B cell (primary cell): ENCODE results near the gene AK9. TPM values are rescaled to one million over a fixed set of nuclear protein-coding genes. Genes with fewer than 3 reads are reported as not detected.

Experiments
- ATAC-seq: fragments of 200-7000 bp; cut with Tn5 transposase; one replicate; pipeline ENCODE4 v1.10.0; 2021; ENCODE audit warnings: low read depth, mild to moderate bottlenecking, moderate number of reproducible peaks, moderate library complexity
- CTCF ChIA-PET: fragments of 350-600 bp; sonication (Branson Sonifier 250); formaldehyde crosslinking; loops from one replicate; lab custom pipeline; 2021; ENCODE audit warnings: antibody characterized with exemption, inconsistent platforms; lab: Charles Lee
- POLR2A ChIA-PET: fragments of 350-600 bp; sonication (Branson Sonifier 250); formaldehyde crosslinking; loops from one replicate; lab custom pipeline; 2021; ENCODE audit warnings: antibody characterized with exemption; lab: Charles Lee
- DNase-seq: peaks from one replicate; pipeline ENCODE4 v3.0.0; 2013
- H2AFZ ChIP-seq: 2 replicates; pipeline ENCODE4 v1.6.1; 2012; ENCODE audit warnings: mild to moderate bottlenecking, low read depth, low read length; ENCODE audit not compliant: insufficient read depth, poor library complexity, severe bottlenecking
- H3K27ac ChIP-seq, 2 donors: 1 replicate in 1 of 2; 2 replicates in 1 of 2; pipeline ENCODE4 v1.5.1; 2012 to 2013; ENCODE audit warnings: low read length in 2 of 2, mild to moderate bottlenecking in 2 of 2, moderate library complexity in 1 of 2
- H3K27me3 ChIP-seq, 4 experiments: fragments of 200-600 bp in 1 of 4; sonication (generic) in 1 of 4; replicated peaks in 1 of 4; 1 replicate in 2 of 4; 2 replicates in 2 of 4; pipeline versions ENCODE4 v1.6.1 to v1.7.0; 2013 to 2016; ENCODE audit warnings: low read length in 3 of 4, mild to moderate bottlenecking in 2 of 4, mixed read lengths in 1 of 4, moderate library complexity in 1 of 4; ENCODE audit not compliant: insufficient read depth in 4 of 4, control insufficient read depth in 3 of 4; ENCODE audit errors: control extremely low read depth in 1 of 4
- H3K36me3 ChIP-seq, 2 experiments: replicated peaks in 1 of 2; 1 replicate in 1 of 2; 2 replicates in 1 of 2; pipeline versions ENCODE4 v1.6.1 to v1.7.1; 2013; ENCODE audit warnings: low read length in 1 of 2; ENCODE audit not compliant: insufficient read depth in 2 of 2, control insufficient read depth in 1 of 2; ENCODE audit errors: control extremely low read depth in 1 of 2, extremely low read depth in 1 of 2
- H3K4me1 ChIP-seq, 2 donors: fragments of 200-600 bp in 1 of 2; sonication (generic) in 1 of 2; 1 replicate in 1 of 2; 2 replicates in 1 of 2; pipeline versions ENCODE4 v1.5.1 to v1.6.1; 2013 to 2017; ENCODE audit warnings: low read length in 2 of 2; ENCODE audit not compliant: control insufficient read depth in 2 of 2, insufficient read depth in 2 of 2
- H3K4me2 ChIP-seq: replicated peaks from 2 replicates; pipeline ENCODE3; 2012; ENCODE audit warnings: mild to moderate bottlenecking, low read depth, low read length; ENCODE audit not compliant: poor library complexity, severe bottlenecking
- H3K4me3 ChIP-seq, 5 experiments: fragments of 200-600 bp in 1 of 5; sonication (generic) in 1 of 5; 1 replicate in 3 of 5; 2 replicates in 2 of 5; pipeline versions ENCODE4 v1.5.1 to v1.7.0; 2011 to 2016; ENCODE audit warnings: low read length in 4 of 5, mild to moderate bottlenecking in 4 of 5, low read depth in 2 of 5, control low read depth in 1 of 5, moderate library complexity in 1 of 5; ENCODE audit not compliant: insufficient read depth in 1 of 5; ENCODE audit errors: control extremely low read depth in 1 of 5, extremely low read depth in 1 of 5
- H3K79me2 ChIP-seq: fragments of 200-600 bp; sonication (generic); one replicate; pipeline ENCODE4 v1.6.0; 2016; ENCODE audit warnings: low read length; ENCODE audit not compliant: control insufficient read depth, insufficient read depth
- H3K9ac ChIP-seq: fragments of 200-600 bp; sonication (generic); 2 replicates; pipeline ENCODE4 v1.6.1; 2017; ENCODE audit warnings: mild to moderate bottlenecking, low read length, moderate library complexity
- H3K9me3 ChIP-seq, 3 donors: one replicate each; pipeline versions ENCODE4 v1.6.1 to v1.7.1; 2013; ENCODE audit warnings: low read length in 2 of 3; ENCODE audit not compliant: control insufficient read depth in 2 of 3, insufficient read depth in 1 of 3; ENCODE audit errors: control extremely low read depth in 1 of 3
- H4K20me1 ChIP-seq: 2 replicates; pipeline ENCODE4 v1.6.0; 2012; ENCODE audit warnings: mild to moderate bottlenecking, low read length; ENCODE audit not compliant: insufficient read depth, control insufficient read depth, poor library complexity, severe bottlenecking
- H3K27ac Mint-ChIP-seq: one replicate; pipeline ENCODE4 v1.8.0; 2021; ENCODE audit warnings: mixed read lengths
- H3K27me3 Mint-ChIP-seq: one replicate; pipeline ENCODE4 v1.8.0; 2021; ENCODE audit warnings: mixed read lengths
- H3K4me1 Mint-ChIP-seq: one replicate; pipeline ENCODE4 v1.8.0; 2021; ENCODE audit warnings: mixed read lengths
- H3K4me3 Mint-ChIP-seq: one replicate; pipeline ENCODE4 v1.8.0; 2021; ENCODE audit warnings: mixed read lengths
- H3K9me3 Mint-ChIP-seq: one replicate; pipeline ENCODE4 v1.8.0; 2022; ENCODE audit warnings: mixed read lengths; ENCODE audit not compliant: insufficient read depth
- EZH2 ChIP-seq: IDR thresholded peaks from 2 replicates; pipeline ENCODE4 v1.6.1; 2012; ENCODE audit warnings: borderline replicate concordance, low read depth, mild to moderate bottlenecking, moderate library complexity, low read length; ENCODE audit not compliant: insufficient read depth, poor library complexity, severe bottlenecking
- WGBS: methylation state at CpG from one replicate; pipeline ENCODE4 v1.1.5; 2013; ENCODE audit warnings: missing lambda C conversion rate; ENCODE audit not compliant: insufficient coverage; 5-methylcytosine and 5-hydroxymethylcytosine counted together
- intact Hi-C: fragments of 100-400 bp; cut with micrococcal nuclease; formaldehyde crosslinking; loops from one replicate; pipeline ENCODE4 v1.10.0; 2022
- polyA plus RNA-seq: library from polyadenylated mRNA; depleted of rRNA; stranded (reverse); fragments of >200 nt; gene quantifications from 2 replicates; pipeline ENCODE4 v1.2.3, GENCODE V29; 2012
- total RNA-seq, 2 donors: library from RNA; stranded (reverse); fragments of 120-200 nt in 1 of 2; gene quantifications; 1 replicate in 1 of 2; 2 replicates in 1 of 2; pipeline versions ENCODE4 v1.2.3 to v1.2.4, GENCODE V29; 2013 to 2022
- TF ChIP-seq, protein P1 (sequence below): fragments of 200-600 bp; IDR thresholded peaks from one replicate; pipeline ENCODE4 v1.8.0; 2022; ENCODE audit warnings: antibody characterized with exemption, mild to moderate bottlenecking

Gene AK9
- total and polyA plus RNA-seq, 2 donors (not counting 1 experiment from before 2014, with no cell fraction given): 6.4 to 26.5 TPM

DNA sequence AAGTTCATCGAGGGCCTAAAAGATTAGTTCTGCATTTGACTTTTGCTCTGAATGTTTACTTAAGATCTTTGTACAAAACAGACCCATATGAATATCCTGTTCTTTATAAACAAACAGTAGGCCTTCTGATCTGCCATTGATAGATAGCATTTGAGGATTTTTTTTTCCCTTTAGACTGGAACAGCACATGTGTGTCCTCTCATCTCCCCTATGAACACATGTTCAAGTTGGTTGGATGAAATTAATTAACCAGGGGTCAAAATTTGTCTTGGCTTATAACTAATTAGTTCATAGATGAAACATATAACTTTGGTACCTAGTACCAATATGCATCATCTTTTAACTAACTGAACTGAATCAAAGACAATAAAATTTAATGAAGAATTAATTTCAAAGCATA is 81.3 kb downstream of the AK9 start:
- ATAC-seq (no peak), DNase-seq (no peak)
- POLR2A ChIA-PET: no interaction called here
- H3K9me3 Mint-ChIP-seq: no peaks in the 10 kb centered on the region
- no peak overlapping the region for H3K4me3 Mint-ChIP-seq
- H3K36me3 ChIP-seq: no peaks in the 10 kb centered on the region
- WGBS: no CpG with 5 or more reads among the region's 1 CpG
- peaks cover 1 to 5% (median 3%) of the 10 kb centered on the region in 3 donors for H3K9me3 ChIP-seq
- H4K20me1 ChIP-seq: no peaks in the 10 kb centered on the region
- no peaks in the 10 kb centered on the region for H3K27me3 ChIP-seq
- no peaks in the 10 kb centered on the region for H3K79me2 ChIP-seq
- no peak overlapping the region for H2AFZ ChIP-seq
- no peak overlapping the region for H3K9ac ChIP-seq
- no peaks in the 10 kb centered on the region for H3K4me1 ChIP-seq
- H3K4me3 ChIP-seq: no peak overlapping the region
- no peak overlapping the region for H3K4me2 ChIP-seq
- CTCF ChIA-PET: no interaction called here
- no peak overlapping the region for H3K27ac Mint-ChIP-seq
- intact Hi-C loops: no loop called here
- peaks cover 3% of the 10 kb centered on the region for H3K4me1 Mint-ChIP-seq
- H3K27me3 Mint-ChIP-seq: no peaks in the 10 kb centered on the region
- TF ChIP-seq EZH2: no peak
- TF ChIP-seq, protein P1, sequence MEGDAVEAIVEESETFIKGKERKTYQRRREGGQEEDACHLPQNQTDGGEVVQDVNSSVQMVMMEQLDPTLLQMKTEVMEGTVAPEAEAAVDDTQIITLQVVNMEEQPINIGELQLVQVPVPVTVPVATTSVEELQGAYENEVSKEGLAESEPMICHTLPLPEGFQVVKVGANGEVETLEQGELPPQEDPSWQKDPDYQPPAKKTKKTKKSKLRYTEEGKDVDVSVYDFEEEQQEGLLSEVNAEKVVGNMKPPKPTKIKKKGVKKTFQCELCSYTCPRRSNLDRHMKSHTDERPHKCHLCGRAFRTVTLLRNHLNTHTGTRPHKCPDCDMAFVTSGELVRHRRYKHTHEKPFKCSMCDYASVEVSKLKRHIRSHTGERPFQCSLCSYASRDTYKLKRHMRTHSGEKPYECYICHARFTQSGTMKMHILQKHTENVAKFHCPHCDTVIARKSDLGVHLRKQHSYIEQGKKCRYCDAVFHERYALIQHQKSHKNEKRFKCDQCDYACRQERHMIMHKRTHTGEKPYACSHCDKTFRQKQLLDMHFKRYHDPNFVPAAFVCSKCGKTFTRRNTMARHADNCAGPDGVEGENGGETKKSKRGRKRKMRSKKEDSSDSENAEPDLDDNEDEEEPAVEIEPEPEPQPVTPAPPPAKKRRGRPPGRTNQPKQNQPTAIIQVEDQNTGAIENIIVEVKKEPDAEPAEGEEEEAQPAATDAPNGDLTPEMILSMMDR: no peak
- no peak overlapping the region for H3K27ac ChIP-seq

- ATAC-seq: no peak
- peaks cover 3% of the 10 kb centered on the region for H3K4me1 Mint-ChIP-seq
- WGBS: 100% methylated on average over 2 of the region's 2 CpGs
- DNase-seq: no peak
- Histone ChIP-seq H3K27ac (no peak overlapping the region), H2AFZ (no peak overlapping the region), H3K9ac (no peak overlapping the region), H3K4me1 (no peaks in the 10 kb centered on the region), H4K20me1 (no peaks in the 10 kb centered on the region), H3K4me3 (no peak overlapping the region), H3K79me2 (no peaks in the 10 kb centered on the region), H3K4me2 (no peak overlapping the region), H3K27me3 (no peaks in the 10 kb centered on the region), H3K36me3 (no peaks in the 10 kb centered on the region), H3K9me3 (peaks cover 0 to 11% (median 0%) of the 10 kb centered on the region in 3 donors)
- ChIA-PET CTCF (no interaction called here), POLR2A (no interaction called here)
- H3K27me3 Mint-ChIP-seq: no peaks in the 10 kb centered on the region
- H3K27ac Mint-ChIP-seq: no peak overlapping the region
- no peak overlapping the region for H3K4me3 Mint-ChIP-seq
- TF ChIP-seq, protein P1: no peak
- no peak for TF ChIP-seq EZH2
- peaks cover under 1% of the 10 kb centered on the region for H3K9me3 Mint-ChIP-seq
- intact Hi-C loops: no loop called here
Measured at GRCh38 chr6:109606359-109606758, 84.6 kb downstream of the AK9 start.
